ENCODE results near the gene NEU3.

The NEU3 gene

GRCh38 chr11:75004215-75004614 is 15.5 kb downstream of the NEU3 start:
- Histone ChIP-seq H2AFZ (ENCODE audit: low read depth, low read length) (no peak overlapping the region), H3K9ac (ENCODE audit: low read length) (no peak overlapping the region), H3K9me3 (ENCODE audit: insufficient read depth, low read length) (no peaks in the 10 kb centered on the region), H3K4me3 (ENCODE audit: low read length) (no peak overlapping the region), H3K36me3 (replicated peaks; ENCODE audit: low read depth, low read length) (peaks cover 46% of the 10 kb centered on the region), H3K27ac (ENCODE audit: low read length) (no peak overlapping the region), H3K4me1 (ENCODE audit: low read length) (peaks cover 12% of the 10 kb centered on the region), H3K79me2 (ENCODE audit: low read length) (no peaks in the 10 kb centered on the region), H3K4me2 (ENCODE audit: low read length) (peak overlapping the region; percentile 13; the same call in 1 of the 2 replicates), H4K20me1 (ENCODE audit: insufficient read depth, low read length) (no peaks in the 10 kb centered on the region), H3K27me3 (ENCODE audit: low read depth, low read length) (no peaks in the 10 kb centered on the region)
- no peak for TF ChIP-seq EZH2phosphoT487 (IDR thresholded peaks at IDR 0.05; ENCODE audit: low read depth)
- no peak for TF ChIP-seq CTCF (IDR thresholded peaks at IDR 0.05; ENCODE audit: low read depth, low read length)

GRCh38 chr11:75011357-75011756 is 22.6 kb downstream of the NEU3 start:
- Histone ChIP-seq H3K27me3 (ENCODE audit: low read depth, low read length) (no peaks in the 10 kb centered on the region), H3K9me3 (ENCODE audit: insufficient read depth, low read length) (no peaks in the 10 kb centered on the region), H2AFZ (ENCODE audit: low read depth, low read length) (no peak overlapping the region), H3K79me2 (ENCODE audit: low read length) (no peaks in the 10 kb centered on the region), H3K36me3 (replicated peaks; ENCODE audit: low read depth, low read length) (peaks cover 47% of the 10 kb centered on the region), H3K4me1 (ENCODE audit: low read length) (no peaks in the 10 kb centered on the region), H3K9ac (ENCODE audit: low read length) (no peak overlapping the region), H4K20me1 (ENCODE audit: insufficient read depth, low read length) (no peaks in the 10 kb centered on the region), H3K27ac (ENCODE audit: low read length) (no peak overlapping the region), H3K4me2 (ENCODE audit: low read length) (no peak overlapping the region), H3K4me3 (ENCODE audit: low read length) (no peak overlapping the region)
- TF ChIP-seq EZH2phosphoT487 (IDR thresholded peaks at IDR 0.05; ENCODE audit: low read depth) = no peak
- TF ChIP-seq CTCF (IDR thresholded peaks at IDR 0.05; ENCODE audit: low read depth, low read length) = no peak

- Histone ChIP-seq H4K20me1 (ENCODE audit: insufficient read depth, low read length) (no peaks in the 10 kb centered on the region), H3K27ac (ENCODE audit: low read length) (no peak overlapping the region), H3K36me3 (replicated peaks; ENCODE audit: low read depth, low read length) (peaks cover 42% of the 10 kb centered on the region), H3K9ac (ENCODE audit: low read length) (no peak overlapping the region), H3K4me2 (ENCODE audit: low read length) (no peak overlapping the region), H3K9me3 (ENCODE audit: insufficient read depth, low read length) (no peaks in the 10 kb centered on the region), H2AFZ (ENCODE audit: low read depth, low read length) (no peak overlapping the region), H3K27me3 (ENCODE audit: low read depth, low read length) (no peaks in the 10 kb centered on the region), H3K4me1 (ENCODE audit: low read length) (no peaks in the 10 kb centered on the region), H3K4me3 (ENCODE audit: low read length) (no peak overlapping the region), H3K79me2 (ENCODE audit: low read length) (no peaks in the 10 kb centered on the region)
- TF ChIP-seq EZH2phosphoT487 (IDR thresholded peaks at IDR 0.05; ENCODE audit: low read depth) = no peak
- no peak for TF ChIP-seq CTCF (IDR thresholded peaks at IDR 0.05; ENCODE audit: low read depth, low read length)
Measured at GRCh38 chr11:75011872-75012271, 23.1 kb downstream of the NEU3 start.

- no peaks in the 10 kb centered on the region for H3K9me3 ChIP-seq (ENCODE audit: insufficient read depth, low read length)
- H3K4me3 ChIP-seq (ENCODE audit: low read length) = no peak overlapping the region
- TF ChIP-seq EZH2phosphoT487 (IDR thresholded peaks at IDR 0.05; ENCODE audit: low read depth) = no peak
- no peak for TF ChIP-seq CTCF (IDR thresholded peaks at IDR 0.05; ENCODE audit: low read depth, low read length)
- peaks cover 32% of the 10 kb centered on the region for H3K36me3 ChIP-seq (replicated peaks; ENCODE audit: low read depth, low read length)
- no peaks in the 10 kb centered on the region for H3K79me2 ChIP-seq (ENCODE audit: low read length)
- no peak overlapping the region for H2AFZ ChIP-seq (ENCODE audit: low read depth, low read length)
- no peaks in the 10 kb centered on the region for H3K27me3 ChIP-seq (ENCODE audit: low read depth, low read length)
- H3K4me1 ChIP-seq (ENCODE audit: low read length) = no peaks in the 10 kb centered on the region
- no peaks in the 10 kb centered on the region for H4K20me1 ChIP-seq (ENCODE audit: insufficient read depth, low read length)
- H3K9ac ChIP-seq (ENCODE audit: low read length) = no peak overlapping the region
- no peak overlapping the region for H3K27ac ChIP-seq (ENCODE audit: low read length)
- no peak overlapping the region for H3K4me2 ChIP-seq (ENCODE audit: low read length)
Measured at GRCh38 chr11:75013051-75013450, 24.3 kb downstream of the NEU3 start.
